Measurements from ENCODE around the gene MYBPC2.

DNA sequence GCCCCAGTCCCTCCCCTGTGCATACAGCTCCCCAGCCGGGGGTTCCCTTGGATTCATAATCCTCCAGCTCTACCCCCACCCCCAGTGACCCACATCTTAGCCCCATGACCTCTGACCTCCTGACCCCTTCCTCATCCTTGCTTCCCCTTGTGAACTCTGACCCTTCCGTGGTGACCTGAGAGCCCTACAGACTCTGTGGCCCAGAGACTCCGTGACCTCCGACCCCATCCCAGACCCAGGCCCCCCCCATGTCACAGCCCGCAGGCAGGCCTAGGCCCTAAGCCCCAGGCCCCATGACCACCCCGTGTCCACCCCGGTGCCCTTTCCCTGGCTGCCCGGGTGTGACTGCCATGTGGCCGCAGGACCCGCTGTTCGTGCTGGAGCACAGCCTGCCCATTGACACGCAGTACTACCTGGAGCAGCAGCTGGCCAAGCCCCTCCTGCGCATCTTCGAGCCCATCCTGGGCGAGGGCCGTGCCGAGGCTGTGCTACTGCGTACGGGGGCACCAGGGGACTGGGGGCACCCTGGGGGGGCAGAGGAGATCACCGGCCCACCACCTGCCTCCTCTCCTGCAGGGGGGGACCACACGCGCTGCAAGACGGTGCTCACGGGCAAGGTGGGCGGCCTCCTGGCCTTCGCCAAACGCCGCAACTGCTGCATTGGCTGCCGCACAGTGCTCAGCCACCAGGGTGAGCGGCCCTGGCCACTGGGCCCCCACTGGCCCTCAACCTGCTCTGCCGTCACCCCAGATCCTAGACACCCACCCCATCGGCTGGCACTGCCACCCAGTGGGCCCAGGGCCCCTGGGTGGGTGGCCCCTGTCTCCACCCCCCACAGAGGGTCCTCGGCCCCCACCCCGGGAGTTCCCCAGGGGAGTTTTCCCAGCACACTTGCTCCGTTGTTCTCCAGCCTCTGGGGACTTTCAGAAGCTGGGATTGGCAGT is 16.4 kb upstream of the MYBPC2 start:
- TF ChIP-seq POLR2AphosphoS5 (IDR thresholded peaks at IDR 0.05; ENCODE audit: low read depth, low read length) (no peak), REST (IDR thresholded peaks at IDR 0.05; ENCODE audit: insufficient read depth in 1 of 2, low read depth in 2 of 2, low read length in 2 of 2) (no peak), SIN3A (IDR thresholded peaks at IDR 0.05; ENCODE audit: borderline replicate concordance, insufficient read depth, low read length) (no peak)
